Upper lobe of left lung (tissue), 4 donors: ENCODE data around the gene PTPN1.

Experiments
- CTCF ChIP-seq, 6 experiments: fragments of 450-650 bp in 4 of 6; fragments of 200-600 bp in 2 of 6; sonication (generic) in 2 of 6; IDR thresholded peaks; one replicate each; pipeline ENCODE4 v1.5.1; 2016 to 2019; ENCODE audit warnings: antibody characterized with exemption in 6 of 6
- EP300 ChIP-seq, 4 donors: sonication (generic); formaldehyde crosslinking; IDR thresholded peaks; one replicate each; pipeline ENCODE4 v1.5.1; 2017; ENCODE audit warnings: antibody characterized with exemption in 4 of 4, control low read depth in 2 of 4
- POLR2A ChIP-seq, 4 donors: fragments of 450-650 bp; IDR thresholded peaks; one replicate each; pipeline ENCODE4 v1.5.1; 2016 to 2017; ENCODE audit warnings: antibody characterized with exemption in 4 of 4, mild to moderate bottlenecking in 2 of 4
- POLR2AphosphoS5 ChIP-seq, 2 donors: sonication (generic); formaldehyde crosslinking; IDR thresholded peaks; one replicate each; pipeline ENCODE4 v1.5.1; 2017; ENCODE audit warnings: antibody characterized with exemption in 2 of 2

- no peak for TF ChIP-seq CTCF (IDR thresholded peaks at IDR 0.05)
- no peak for TF ChIP-seq POLR2A (IDR thresholded peaks at IDR 0.05)
- no peak for TF ChIP-seq POLR2AphosphoS5 (IDR thresholded peaks at IDR 0.05)
- TF ChIP-seq EP300 (IDR thresholded peaks at IDR 0.05) = no peak
Observed at GRCh38 chr20:50528804-50529351, 18.7 kb downstream of the PTPN1 start.
